Hepatocyte (in vitro differentiated cells): ENCODE measurements around the gene SC5D.

Source experiments
- EZH2 ChIP-seq: fragments of 200-600 bp; sonication (generic); IDR thresholded peaks from 2 replicates; pipeline ENCODE4 v1.6.1; 2016; ENCODE audit warnings: antibody characterized with exemption, mild to moderate bottlenecking, borderline replicate concordance
- TF ChIP-seq, protein P1 (sequence below): fragments of 200-600 bp; sonication (generic); IDR thresholded peaks from 2 replicates; pipeline ENCODE4 v1.5.1; 2016; ENCODE audit warnings: antibody characterized with exemption, mild to moderate bottlenecking; ENCODE audit not compliant: poor library complexity

GRCh38 chr11:121328176-121328966, 35.8 kb downstream of the SC5D start:
- TF ChIP-seq, protein P1, sequence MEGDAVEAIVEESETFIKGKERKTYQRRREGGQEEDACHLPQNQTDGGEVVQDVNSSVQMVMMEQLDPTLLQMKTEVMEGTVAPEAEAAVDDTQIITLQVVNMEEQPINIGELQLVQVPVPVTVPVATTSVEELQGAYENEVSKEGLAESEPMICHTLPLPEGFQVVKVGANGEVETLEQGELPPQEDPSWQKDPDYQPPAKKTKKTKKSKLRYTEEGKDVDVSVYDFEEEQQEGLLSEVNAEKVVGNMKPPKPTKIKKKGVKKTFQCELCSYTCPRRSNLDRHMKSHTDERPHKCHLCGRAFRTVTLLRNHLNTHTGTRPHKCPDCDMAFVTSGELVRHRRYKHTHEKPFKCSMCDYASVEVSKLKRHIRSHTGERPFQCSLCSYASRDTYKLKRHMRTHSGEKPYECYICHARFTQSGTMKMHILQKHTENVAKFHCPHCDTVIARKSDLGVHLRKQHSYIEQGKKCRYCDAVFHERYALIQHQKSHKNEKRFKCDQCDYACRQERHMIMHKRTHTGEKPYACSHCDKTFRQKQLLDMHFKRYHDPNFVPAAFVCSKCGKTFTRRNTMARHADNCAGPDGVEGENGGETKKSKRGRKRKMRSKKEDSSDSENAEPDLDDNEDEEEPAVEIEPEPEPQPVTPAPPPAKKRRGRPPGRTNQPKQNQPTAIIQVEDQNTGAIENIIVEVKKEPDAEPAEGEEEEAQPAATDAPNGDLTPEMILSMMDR: no peak
- no peak for TF ChIP-seq EZH2
